Measurements from ENCODE around the gene LRRC41. TPM values are rescaled to one million over a fixed set of nuclear protein-coding genes. Genes with fewer than 3 reads are reported as not detected.
A peak's percentile ranks its signal among the peaks of the same experiment; 100 is the strongest.

The LRRC41 gene
- 10 to 100 TPM; 28.0 to 29.8 TPM for total RNA-seq

- peaks cover 45% of the 10 kb centered on the region for H3K4me1 Mint-ChIP-seq (ENCODE audit: low read depth)
Observed at GRCh38 chr1:46303038-46303871, at the start of gene LRRC41, which contains the start of gene UQCRH. Gene LRRC41 (minus strand): TSS chr1:46303616. CDS start chr1:46303322, 294 bp downstream. Gene UQCRH (plus strand): TSS chr1:46303698. CDS start chr1:46303767, 69 bp downstream.

GRCh38 chr1:46352363-46352762, 48.9 kb upstream of the LRRC41 start:
- CTCF ChIA-PET, result no interaction called here
- intact Hi-C loops (cut with micrococcal nuclease), result no loop called here
- H3K9me3 Mint-ChIP-seq, result no peaks in the 10 kb centered on the region
- H3K4me1 Mint-ChIP-seq (ENCODE audit: low read depth), result peaks cover 8% of the 10 kb centered on the region
- no peak for DNase-seq
- H3K4me3 Mint-ChIP-seq, result no peak overlapping the region
- no peak overlapping the region for H3K27ac Mint-ChIP-seq
- no peaks in the 10 kb centered on the region for H3K27me3 Mint-ChIP-seq (ENCODE audit: low read depth)
- H3K36me3 Mint-ChIP-seq (ENCODE audit: low read depth), result peaks cover 39% of the 10 kb centered on the region

More at GRCh38 chr1:46303038-46303871, at the start of gene LRRC41, which contains the start of gene UQCRH:
- DNase-seq, result peak; percentile 93
- CTCF ChIA-PET, result interaction anchor here (0.6 to 1.7 kb wide), 7 partner anchors 15 to 255 kb away, joined by 3 to 6 read pairs (median 4); partner anchors contain the start of gene RAD54L
- H3K9me3 Mint-ChIP-seq, result no peaks in the 10 kb centered on the region
- peak within 1 kb of the TSS; percentile 94 for H3K27ac Mint-ChIP-seq
- intact Hi-C loops (cut with micrococcal nuclease), result loop anchor here (1.0 kb wide), 3 partner anchors 37 to 616 kb away; partner anchors contain the start of gene NSUN4
- peaks cover 21% of the 10 kb centered on the region for H3K36me3 Mint-ChIP-seq (ENCODE audit: low read depth)
- H3K27me3 Mint-ChIP-seq (ENCODE audit: low read depth), result no peaks in the 10 kb centered on the region
- H3K4me3 Mint-ChIP-seq, result peak within 1 kb of the TSS; percentile 98

GRCh38 chr1:46345281-46345680, 41.9 kb upstream of the LRRC41 start:
- Mint-ChIP-seq H3K36me3 (ENCODE audit: low read depth) (peaks cover 64% of the 10 kb centered on the region), H3K9me3 (no peaks in the 10 kb centered on the region), H3K27ac (peak overlapping the region; percentile 59), H3K4me1 (ENCODE audit: low read depth) (peaks cover 59% of the 10 kb centered on the region), H3K27me3 (ENCODE audit: low read depth) (no peaks in the 10 kb centered on the region), H3K4me3 (no peak overlapping the region)
- intact Hi-C loops (cut with micrococcal nuclease), result loop anchor here (10.0 kb wide), 1 partner anchor 310 kb away; no protein-coding TSS in a partner anchor
- no peak for DNase-seq
- CTCF ChIA-PET, result interaction anchor here (0.7 to 1.3 kb wide), 3 partner anchors 10 to 47 kb away, joined by 3 to 7 read pairs (median 3); no protein-coding TSS in a partner anchor

- no peak overlapping the region for H3K4me3 Mint-ChIP-seq
- DNase-seq, result no peak
- H3K27ac Mint-ChIP-seq, result peak overlapping the region; percentile 5
- CTCF ChIA-PET, result interaction anchor here (1.3 kb wide), 1 partner anchor 46 kb away, joined by 3 read pairs; no protein-coding TSS in a partner anchor
- H3K9me3 Mint-ChIP-seq, result no peaks in the 10 kb centered on the region
- intact Hi-C loops (cut with micrococcal nuclease), result loop anchor here (5.0 to 10.0 kb wide), 2 partner anchors 310 to 968 kb away; partner anchors contain the start of gene STIL
- peaks cover 59% of the 10 kb centered on the region for H3K36me3 Mint-ChIP-seq (ENCODE audit: low read depth)
- peaks cover 62% of the 10 kb centered on the region for H3K4me1 Mint-ChIP-seq (ENCODE audit: low read depth)
- no peaks in the 10 kb centered on the region for H3K27me3 Mint-ChIP-seq (ENCODE audit: low read depth)
Observed at GRCh38 chr1:46344481-46344880, 41.1 kb upstream of the LRRC41 start.

- Mint-ChIP-seq H3K4me3 (no peak overlapping the region), H3K4me1 (ENCODE audit: low read depth) (peaks cover 64% of the 10 kb centered on the region), H3K36me3 (ENCODE audit: low read depth) (peaks cover 57% of the 10 kb centered on the region), H3K27me3 (ENCODE audit: low read depth) (no peaks in the 10 kb centered on the region), H3K9me3 (no peaks in the 10 kb centered on the region), H3K27ac (peak overlapping the region; percentile 9)
- intact Hi-C loops (cut with micrococcal nuclease), result loop anchor here (5.0 to 10.0 kb wide), 2 partner anchors 309 to 969 kb away; partner anchors contain the start of gene STIL
- CTCF ChIA-PET, result interaction anchor here (0.6 to 1.3 kb wide), 2 partner anchors 45 to 539 kb away, joined by 3 to 5 read pairs; no protein-coding TSS in a partner anchor
- DNase-seq, result no peak
Observed at GRCh38 chr1:46343705-46344104, 40.3 kb upstream of the LRRC41 start.

- H3K27ac Mint-ChIP-seq, result peak overlapping the region; percentile 9
- peaks cover 56% of the 10 kb centered on the region for H3K36me3 Mint-ChIP-seq (ENCODE audit: low read depth)
- peaks cover 64% of the 10 kb centered on the region for H3K4me1 Mint-ChIP-seq (ENCODE audit: low read depth)
- no peak for DNase-seq
- peak overlapping the region; percentile 10 for H3K4me3 Mint-ChIP-seq
- intact Hi-C loops (cut with micrococcal nuclease), result loop anchor here (5.0 to 10.0 kb wide), 2 partner anchors 309 to 969 kb away; partner anchors contain the start of gene STIL
- H3K27me3 Mint-ChIP-seq (ENCODE audit: low read depth), result no peaks in the 10 kb centered on the region
- CTCF ChIA-PET, result interaction anchor here (0.6 kb wide), 1 partner anchor 539 kb away, joined by 5 read pairs; no protein-coding TSS in a partner anchor
- no peaks in the 10 kb centered on the region for H3K9me3 Mint-ChIP-seq
Observed at GRCh38 chr1:46343351-46343695, 39.9 kb upstream of the LRRC41 start.

GRCh38 chr1:46342677-46343350, 39.4 kb upstream of the LRRC41 start:
- no peak for DNase-seq
- Mint-ChIP-seq H3K9me3 (no peaks in the 10 kb centered on the region), H3K27me3 (ENCODE audit: low read depth) (no peaks in the 10 kb centered on the region), H3K36me3 (ENCODE audit: low read depth) (peaks cover 51% of the 10 kb centered on the region), H3K4me1 (ENCODE audit: low read depth) (peaks cover 59% of the 10 kb centered on the region), H3K27ac (peak overlapping the region; percentile 100), H3K4me3 (peak overlapping the region; percentile 99)
- intact Hi-C loops (cut with micrococcal nuclease), result loop anchor here (5.0 to 10.0 kb wide), 2 partner anchors 308 to 969 kb away; partner anchors contain the start of gene STIL
- CTCF ChIA-PET, result interaction anchor here (0.5 kb wide), 1 partner anchor 306 kb away, joined by 4 read pairs; no protein-coding TSS in a partner anchor

GRCh38 chr1:46342084-46342656, 38.8 kb upstream of the LRRC41 start:
- H3K27me3 Mint-ChIP-seq (ENCODE audit: low read depth), result no peaks in the 10 kb centered on the region
- H3K27ac Mint-ChIP-seq, result peak overlapping the region; percentile 100
- peak overlapping the region; percentile 99 for H3K4me3 Mint-ChIP-seq
- DNase-seq, result no peak
- intact Hi-C loops (cut with micrococcal nuclease), result loop anchor here (5.0 to 10.0 kb wide), 2 partner anchors 307 to 970 kb away; partner anchors contain the start of gene STIL
- CTCF ChIA-PET, result interaction anchor here (0.5 to 0.8 kb wide), 2 partner anchors 39 to 307 kb away, joined by 3 to 4 read pairs; partner anchors contain the start of genes LRRC41 and UQCRH
- H3K9me3 Mint-ChIP-seq, result no peaks in the 10 kb centered on the region
- peaks cover 55% of the 10 kb centered on the region for H3K4me1 Mint-ChIP-seq (ENCODE audit: low read depth)
- H3K36me3 Mint-ChIP-seq (ENCODE audit: low read depth), result peaks cover 45% of the 10 kb centered on the region

- Mint-ChIP-seq H3K9me3 (no peaks in the 10 kb centered on the region), H3K36me3 (ENCODE audit: low read depth) (peaks cover 38% of the 10 kb centered on the region), H3K27ac (peak overlapping the region; percentile 100), H3K27me3 (ENCODE audit: low read depth) (no peaks in the 10 kb centered on the region), H3K4me1 (ENCODE audit: low read depth) (peaks cover 51% of the 10 kb centered on the region), H3K4me3 (peak overlapping the region; percentile 99)
- CTCF ChIA-PET, result interaction anchor here (0.6 to 2.1 kb wide), 6 partner anchors 9 to 97 kb away, joined by 3 to 7 read pairs (median 3); partner anchors contain the start of genes LRRC41 and UQCRH
- DNase-seq, result no peak
- intact Hi-C loops (cut with micrococcal nuclease), result loop anchor here (5.0 to 10.0 kb wide), 2 partner anchors 307 to 971 kb away; partner anchors contain the start of gene STIL
Observed at GRCh38 chr1:46341222-46342083, 38.0 kb upstream of the LRRC41 start.

GRCh38 chr1:46340404-46341221, 37.2 kb upstream of the LRRC41 start, which contains the start of gene NSUN4:
Gene NSUN4 (plus strand): TSS chr1:46340807. CDS start chr1:46340827, 20 bp downstream.
- peak; percentile 95 for DNase-seq
- Mint-ChIP-seq H3K4me3 (peak within 1 kb of the TSS; percentile 99), H3K4me1 (ENCODE audit: low read depth) (peaks cover 51% of the 10 kb centered on the region), H3K36me3 (ENCODE audit: low read depth) (peaks cover 36% of the 10 kb centered on the region), H3K9me3 (no peaks in the 10 kb centered on the region), H3K27me3 (ENCODE audit: low read depth) (no peaks in the 10 kb centered on the region), H3K27ac (peak within 1 kb of the TSS; percentile 100)
- CTCF ChIA-PET, result interaction anchor here (0.9 to 2.1 kb wide), 7 partner anchors 10 to 96 kb away, joined by 3 to 7 read pairs (median 3); no protein-coding TSS in a partner anchor
- intact Hi-C loops (cut with micrococcal nuclease), result loop anchor here (1.0 to 10.0 kb wide), 8 partner anchors 8 to 972 kb away; partner anchors contain the start of genes EFCAB14, LRRC41, POMGNT1 and STIL
